HCT116 (cell line): ENCODE data around the gene CNTD1. TPM values are rescaled to one million over a fixed set of nuclear protein-coding genes. Genes with fewer than 3 reads are reported as not detected.
A peak's percentile ranks its signal among the peaks of the same experiment; 100 is the strongest.

Source experiments
- ATAC-seq: fragments of 200-7000 bp; cut with Tn5 transposase; 2 replicates; pipeline ENCODE4 v1.9.1; 2020; ENCODE audit warnings: mild to moderate bottlenecking, moderate library complexity
- BruUV-seq: library from RNA; stranded (reverse); fragments of 400-500 nt; replicated peaks from 2 replicates; lab custom pipeline; 2021; lab: Mats Ljungman, UMichigan
- CTCF ChIA-PET: fragments of 300-600 bp; sonication (Branson Sonifier 250); formaldehyde crosslinking; loops from one replicate; lab custom pipeline; 2021; ENCODE audit warnings: antibody characterized with exemption; lab: Charles Lee
- POLR2A ChIA-PET: fragments of 300-600, 350-600 bp; sonication (Branson Sonifier 250); formaldehyde crosslinking; loops from one replicate; lab custom pipeline; 2021; ENCODE audit warnings: antibody characterized with exemption; lab: Charles Lee
- RAD21 ChIA-PET, 2 experiments: fragments of 300-600 bp; sonication (Branson Sonifier 250); formaldehyde crosslinking; loops; one replicate each; lab custom pipeline; 2023; ENCODE audit warnings: low total read pairs in 2 of 2; ENCODE audit not compliant: uncharacterized antibody in 2 of 2, unreplicated experiment in 2 of 2, low non-redundant PET in 1 of 2; lab: Charles Lee
- DNase-seq: peaks from one replicate; pipeline ENCODE4 v3.0.0-alpha.2; 2010; ENCODE audit warnings: low read depth, low spot score
- H2AFZ ChIP-seq: fragments of 200-600 bp; shearing (Covaris generic), sonication (generic); 2 replicates; pipeline ENCODE4 v1.6.1; 2017; ENCODE audit warnings: low read depth, mixed run types, mixed read lengths, antibody characterized with exemption, low read length; ENCODE audit not compliant: poor library complexity, severe bottlenecking
- H3K27ac ChIP-seq: 2 replicates; pipeline ENCODE4 v1.5.1; 2012; ENCODE audit warnings: low read depth, low read length
- H3K27me3 ChIP-seq: fragments of 200-600 bp; sonication (generic); 2 replicates; pipeline ENCODE4 v1.6.1; 2016; ENCODE audit warnings: mixed run types, low read length, mixed read lengths; ENCODE audit not compliant: insufficient read depth
- H3K36me3 ChIP-seq, 2 experiments: fragments of 200-500 bp in 1 of 2; fragments of 200-600 bp in 1 of 2; sonication (Bioruptor generic) in 1 of 2; sonication (generic) in 1 of 2; 2 replicates each; pipeline versions ENCODE4 v1.5.1 to v1.6.1; 2014 to 2016; ENCODE audit warnings: low read length in 2 of 2, inconsistent platforms in 1 of 2, mixed read lengths in 1 of 2, mixed run types in 1 of 2; ENCODE audit not compliant: insufficient read depth in 2 of 2, control insufficient read depth in 1 of 2
- H3K4me1 ChIP-seq, 2 experiments: fragments of 200-600 bp in 1 of 2; sonication (generic) in 1 of 2; 2 replicates each; pipeline versions ENCODE4 v1.5.1 to v1.6.1; 2012 to 2017; ENCODE audit warnings: low read length in 2 of 2, inconsistent platforms in 1 of 2, mild to moderate bottlenecking in 1 of 2, mixed read lengths in 1 of 2, mixed run types in 1 of 2, moderate library complexity in 1 of 2; ENCODE audit not compliant: insufficient read depth in 2 of 2, control insufficient read depth in 1 of 2
- H3K4me2 ChIP-seq: fragments of 200-600 bp; sonication (generic); 2 replicates; pipeline ENCODE4 v1.6.1; 2017; ENCODE audit warnings: mixed run types, low read length, mixed read lengths
- H3K4me3 ChIP-seq, 2 experiments: fragments of 200-600 bp in 1 of 2; sonication (generic) in 1 of 2; replicated peaks in 1 of 2; 2 replicates each; pipeline ENCODE4 v1.5.1; 2011 to 2016; ENCODE audit warnings: low read length in 2 of 2, control low read depth in 1 of 2, low read depth in 1 of 2, mild to moderate bottlenecking in 1 of 2, mixed read lengths in 1 of 2, mixed run types in 1 of 2
- H3K79me2 ChIP-seq: fragments of 200-600 bp; sonication (generic); 2 replicates; pipeline ENCODE4 v1.6.1; 2017; ENCODE audit warnings: mild to moderate bottlenecking, mixed run types, low read length, moderate library complexity, mixed read lengths; ENCODE audit not compliant: insufficient read depth
- H3K9ac ChIP-seq: fragments of 200-600 bp; sonication (generic); 2 replicates; pipeline ENCODE4 v1.6.1; 2016; ENCODE audit warnings: low read length, mixed read lengths
- H3K9me2 ChIP-seq: fragments of 200-600 bp; sonication (generic), shearing (Covaris generic); 2 replicates; pipeline ENCODE4 v1.6.1; 2017; ENCODE audit warnings: mixed run types, mild to moderate bottlenecking, moderate library complexity; ENCODE audit not compliant: insufficient read depth
- H3K9me3 ChIP-seq, 2 experiments: fragments of 200-500 bp in 1 of 2; fragments of 200-600 bp in 1 of 2; sonication (Bioruptor generic) in 1 of 2; sonication (generic) in 1 of 2; 2 replicates each; pipeline ENCODE4 v1.6.1; 2014 to 2017; ENCODE audit warnings: low read length in 2 of 2, mixed read lengths in 2 of 2, inconsistent platforms in 1 of 2, low read depth in 1 of 2, mild to moderate bottlenecking in 1 of 2, mixed run types in 1 of 2, moderate library complexity in 1 of 2; ENCODE audit not compliant: control insufficient read depth in 1 of 2, insufficient read depth in 1 of 2
- H4K20me1 ChIP-seq: fragments of 200-600 bp; sonication (generic), shearing (Covaris generic); 2 replicates; pipeline ENCODE4 v1.6.1; 2017; ENCODE audit warnings: mixed run types, mild to moderate bottlenecking, moderate library complexity; ENCODE audit not compliant: insufficient read depth
- CBX3 ChIP-seq: IDR thresholded peaks from 2 replicates; pipeline ENCODE4 v1.6.1; 2012; ENCODE audit warnings: low read depth
- CEBPB ChIP-seq: IDR thresholded peaks from 2 replicates; pipeline ENCODE4 v1.6.1; 2012; ENCODE audit warnings: low read depth
- ELF1 ChIP-seq: IDR thresholded peaks from 2 replicates; pipeline ENCODE4 v1.6.1; 2012; ENCODE audit warnings: low read depth, borderline replicate concordance
- EZH2 ChIP-seq: fragments of 200-600 bp; sonication (generic); IDR thresholded peaks from 2 replicates; pipeline ENCODE4 v1.6.1; 2017; ENCODE audit warnings: antibody characterized with exemption, mixed run types
- EZH2phosphoT487 ChIP-seq: fragments of 200-600 bp; IDR thresholded peaks from 2 replicates; pipeline ENCODE4 v1.6.1; 2018; ENCODE audit warnings: antibody characterized with exemption, borderline replicate concordance
- FOSL1 ChIP-seq: IDR thresholded peaks from 2 replicates; pipeline ENCODE4 v1.6.1; 2012; ENCODE audit warnings: low read depth
- POLR2A ChIP-seq: IDR thresholded peaks from 2 replicates; pipeline ENCODE4 v1.7.0; 2011; ENCODE audit warnings: borderline replicate concordance; ENCODE audit not compliant: insufficient read depth, insufficient read length; ENCODE audit errors: extremely low read depth
- RAD21 ChIP-seq: IDR thresholded peaks from 2 replicates; pipeline ENCODE4 v1.6.1; 2012; ENCODE audit warnings: low read depth, mild to moderate bottlenecking
- SIN3A ChIP-seq: IDR thresholded peaks from 2 replicates; pipeline ENCODE4 v1.6.1; 2012; ENCODE audit warnings: low read depth
- SP1 ChIP-seq: IDR thresholded peaks from 2 replicates; pipeline ENCODE4 v1.6.1; 2012; ENCODE audit warnings: low read depth
- SRF ChIP-seq: IDR thresholded peaks from 2 replicates; pipeline ENCODE4 v1.6.1; 2012; ENCODE audit warnings: low read depth
- TCF7L2 ChIP-seq: IDR thresholded peaks from 2 replicates; pipeline ENCODE4 v1.7.0; 2011; ENCODE audit warnings: borderline replicate concordance, inconsistent platforms; ENCODE audit not compliant: insufficient read depth, insufficient read length; ENCODE audit errors: extremely low read depth
- ZFX ChIP-seq: fragments of 450-650 bp; IDR thresholded peaks from 2 replicates; pipeline ENCODE4 v1.6.1; 2017
- ZNF274 ChIP-seq: fragments of 200-500 bp; sonication (Bioruptor generic); IDR thresholded peaks from 2 replicates; pipeline ENCODE4 v1.6.1; 2014; ENCODE audit warnings: mild to moderate bottlenecking, low read depth, low read length, inconsistent platforms
- intact Hi-C: fragments of 100-400 bp; cut with micrococcal nuclease; formaldehyde crosslinking; loops from 2 replicates; pipeline ENCODE4 v1.10.0; 2022
- total RNA-seq: library from RNA; stranded (reverse); gene quantifications from one replicate; pipeline ENCODE4 v1.2.1, GENCODE V29; 2021; ENCODE audit not compliant: unreplicated experiment
- TF ChIP-seq, protein P1 (sequence below), 3 experiments: fragments of 200-600 bp in 1 of 3; sonication (generic) in 1 of 3; IDR thresholded peaks in 2 of 3; conservative IDR thresholded peaks in 1 of 3; 2 replicates each; pipeline ENCODE4 v1.5.1; 2012 to 2017; ENCODE audit warnings: low read depth in 2 of 3, low read length in 2 of 3, antibody characterized with exemption in 1 of 3, borderline replicate concordance in 1 of 3, control low read depth in 1 of 3, mild to moderate bottlenecking in 1 of 3, mixed read lengths in 1 of 3, mixed run types in 1 of 3, moderate library complexity in 1 of 3; ENCODE audit not compliant: insufficient read depth in 1 of 3
- TF ChIP-seq, protein P2 (sequence below): IDR thresholded peaks from 2 replicates; pipeline ENCODE4 v1.6.1; 2012; ENCODE audit warnings: low read depth
- TF ChIP-seq, protein P3 (sequence below): IDR thresholded peaks from 2 replicates; pipeline ENCODE4 v1.6.1; 2011; ENCODE audit warnings: mild to moderate bottlenecking, low read length, moderate library complexity; ENCODE audit not compliant: insufficient replicate concordance; ENCODE audit errors: extremely low read depth

CNTD1 gene
- total RNA-seq, 1 experiment from 2014 or later = not detected

DNA sequence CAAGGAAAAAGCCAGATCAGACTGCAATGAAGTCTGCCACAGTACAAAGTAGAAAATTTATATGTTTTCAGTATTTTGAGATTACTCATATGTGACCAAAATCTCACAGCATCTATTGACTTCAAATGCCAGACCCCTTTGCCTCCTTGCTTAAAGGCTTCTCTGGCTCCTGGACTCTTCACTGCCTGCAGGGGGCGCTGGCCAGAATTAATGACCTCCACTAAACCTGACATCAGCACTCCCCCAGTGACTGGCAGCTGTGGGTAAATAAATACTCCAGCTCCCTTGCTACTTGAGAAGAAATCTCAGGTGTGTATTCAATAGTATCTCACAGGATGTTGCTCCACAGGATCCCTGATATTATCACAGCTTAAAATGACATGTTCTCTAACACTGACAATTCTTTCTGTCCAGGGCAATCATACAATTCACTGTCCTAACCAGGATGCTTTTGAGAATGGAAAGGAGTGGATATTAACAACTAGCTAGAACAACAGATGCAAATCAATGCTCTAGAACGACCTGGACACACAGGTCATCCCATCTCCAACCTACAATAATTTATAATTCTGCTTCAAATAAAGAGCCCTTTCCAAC is 21.4 kb downstream of the CNTD1 start:
- Histone ChIP-seq H3K27ac (no peak overlapping the region), H4K20me1 (no peaks in the 10 kb centered on the region), H3K4me3 (no peak overlapping the region), H3K4me2 (no peak overlapping the region), H2AFZ (no peak overlapping the region), H3K9ac (no peak overlapping the region), H3K79me2 (peaks cover 26% of the 10 kb centered on the region), H3K36me3 (peaks cover 37 to 43% of the 10 kb centered on the region in 2 experiments), H3K27me3 (no peaks in the 10 kb centered on the region), H3K9me3 (no peaks in the 10 kb centered on the region), H3K9me2 (no peaks in the 10 kb centered on the region), H3K4me1 (peaks cover 2 to 16% of the 10 kb centered on the region in 2 experiments; a peak in 2 of 4 replicates)
- CTCF ChIA-PET = no interaction called here
- ATAC-seq (no peak), DNase-seq (peak; percentile 21)
- POLR2A ChIA-PET = no interaction called here
- TF ChIP-seq POLR2A (no peak), ZFX (no peak), CEBPB (no peak), SIN3A (no peak), RAD21 (peak; percentile 27; the same call in 1 of the 2 replicates), SRF (no peak), TCF7L2 (no peak), FOSL1 (no peak), CBX3 (no peak), EZH2phosphoT487 (no peak), ZNF274 (no peak), EZH2 (no peak), SP1 (no peak), ELF1 (no peak)
- TF ChIP-seq, protein P1, sequence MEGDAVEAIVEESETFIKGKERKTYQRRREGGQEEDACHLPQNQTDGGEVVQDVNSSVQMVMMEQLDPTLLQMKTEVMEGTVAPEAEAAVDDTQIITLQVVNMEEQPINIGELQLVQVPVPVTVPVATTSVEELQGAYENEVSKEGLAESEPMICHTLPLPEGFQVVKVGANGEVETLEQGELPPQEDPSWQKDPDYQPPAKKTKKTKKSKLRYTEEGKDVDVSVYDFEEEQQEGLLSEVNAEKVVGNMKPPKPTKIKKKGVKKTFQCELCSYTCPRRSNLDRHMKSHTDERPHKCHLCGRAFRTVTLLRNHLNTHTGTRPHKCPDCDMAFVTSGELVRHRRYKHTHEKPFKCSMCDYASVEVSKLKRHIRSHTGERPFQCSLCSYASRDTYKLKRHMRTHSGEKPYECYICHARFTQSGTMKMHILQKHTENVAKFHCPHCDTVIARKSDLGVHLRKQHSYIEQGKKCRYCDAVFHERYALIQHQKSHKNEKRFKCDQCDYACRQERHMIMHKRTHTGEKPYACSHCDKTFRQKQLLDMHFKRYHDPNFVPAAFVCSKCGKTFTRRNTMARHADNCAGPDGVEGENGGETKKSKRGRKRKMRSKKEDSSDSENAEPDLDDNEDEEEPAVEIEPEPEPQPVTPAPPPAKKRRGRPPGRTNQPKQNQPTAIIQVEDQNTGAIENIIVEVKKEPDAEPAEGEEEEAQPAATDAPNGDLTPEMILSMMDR (IDR thresholded peaks at IDR 0.05 in 2 of 3, conservative IDR thresholded peaks at IDR 0.05 in 1 of 3; ENCODE audit: borderline replicate concordance in 1 of 3, insufficient read depth in 1 of 3, low read depth in 2 of 3, low read length in 2 of 3) = peak; percentile 26 to 74 (median 68); a peak in 4 of 6 replicates
- TF ChIP-seq, protein P2, sequence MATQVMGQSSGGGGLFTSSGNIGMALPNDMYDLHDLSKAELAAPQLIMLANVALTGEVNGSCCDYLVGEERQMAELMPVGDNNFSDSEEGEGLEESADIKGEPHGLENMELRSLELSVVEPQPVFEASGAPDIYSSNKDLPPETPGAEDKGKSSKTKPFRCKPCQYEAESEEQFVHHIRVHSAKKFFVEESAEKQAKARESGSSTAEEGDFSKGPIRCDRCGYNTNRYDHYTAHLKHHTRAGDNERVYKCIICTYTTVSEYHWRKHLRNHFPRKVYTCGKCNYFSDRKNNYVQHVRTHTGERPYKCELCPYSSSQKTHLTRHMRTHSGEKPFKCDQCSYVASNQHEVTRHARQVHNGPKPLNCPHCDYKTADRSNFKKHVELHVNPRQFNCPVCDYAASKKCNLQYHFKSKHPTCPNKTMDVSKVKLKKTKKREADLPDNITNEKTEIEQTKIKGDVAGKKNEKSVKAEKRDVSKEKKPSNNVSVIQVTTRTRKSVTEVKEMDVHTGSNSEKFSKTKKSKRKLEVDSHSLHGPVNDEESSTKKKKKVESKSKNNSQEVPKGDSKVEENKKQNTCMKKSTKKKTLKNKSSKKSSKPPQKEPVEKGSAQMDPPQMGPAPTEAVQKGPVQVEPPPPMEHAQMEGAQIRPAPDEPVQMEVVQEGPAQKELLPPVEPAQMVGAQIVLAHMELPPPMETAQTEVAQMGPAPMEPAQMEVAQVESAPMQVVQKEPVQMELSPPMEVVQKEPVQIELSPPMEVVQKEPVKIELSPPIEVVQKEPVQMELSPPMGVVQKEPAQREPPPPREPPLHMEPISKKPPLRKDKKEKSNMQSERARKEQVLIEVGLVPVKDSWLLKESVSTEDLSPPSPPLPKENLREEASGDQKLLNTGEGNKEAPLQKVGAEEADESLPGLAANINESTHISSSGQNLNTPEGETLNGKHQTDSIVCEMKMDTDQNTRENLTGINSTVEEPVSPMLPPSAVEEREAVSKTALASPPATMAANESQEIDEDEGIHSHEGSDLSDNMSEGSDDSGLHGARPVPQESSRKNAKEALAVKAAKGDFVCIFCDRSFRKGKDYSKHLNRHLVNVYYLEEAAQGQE = no peak
- TF ChIP-seq, protein P3, sequence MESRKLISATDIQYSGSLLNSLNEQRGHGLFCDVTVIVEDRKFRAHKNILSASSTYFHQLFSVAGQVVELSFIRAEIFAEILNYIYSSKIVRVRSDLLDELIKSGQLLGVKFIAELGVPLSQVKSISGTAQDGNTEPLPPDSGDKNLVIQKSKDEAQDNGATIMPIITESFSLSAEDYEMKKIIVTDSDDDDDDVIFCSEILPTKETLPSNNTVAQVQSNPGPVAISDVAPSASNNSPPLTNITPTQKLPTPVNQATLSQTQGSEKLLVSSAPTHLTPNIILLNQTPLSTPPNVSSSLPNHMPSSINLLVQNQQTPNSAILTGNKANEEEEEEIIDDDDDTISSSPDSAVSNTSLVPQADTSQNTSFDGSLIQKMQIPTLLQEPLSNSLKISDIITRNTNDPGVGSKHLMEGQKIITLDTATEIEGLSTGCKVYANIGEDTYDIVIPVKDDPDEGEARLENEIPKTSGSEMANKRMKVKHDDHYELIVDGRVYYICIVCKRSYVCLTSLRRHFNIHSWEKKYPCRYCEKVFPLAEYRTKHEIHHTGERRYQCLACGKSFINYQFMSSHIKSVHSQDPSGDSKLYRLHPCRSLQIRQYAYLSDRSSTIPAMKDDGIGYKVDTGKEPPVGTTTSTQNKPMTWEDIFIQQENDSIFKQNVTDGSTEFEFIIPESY = no peak
- intact Hi-C loops = loop anchor here (5.0 kb wide), 1 partner anchor 98 kb away; no protein-coding TSS in a partner anchor
- BruUV-seq = no TSS peak
- RAD21 ChIA-PET = no interaction called here
